SKM-1 (cell line): Measurements from ENCODE around the gene CTNNB1.
"Not testable (repeated sequence)": the region's sequence is repeated elsewhere in the genome, so short reads cannot be mapped to it uniquely, and the experiment has no call there.

Experiments
- DNase-seq: peaks from one replicate; lab custom pipeline; 2025; ENCODE audit not compliant: unreplicated experiment; lab: John Stamatoyannopoulos, UW

CTNNB1 gene

GRCh38 chr3:41250825-41251224, 51.5 kb downstream of the CTNNB1 start:
- DNase-seq: no peak

- no peak for DNase-seq
These were observed 52.3 kb downstream of the CTNNB1 start for GRCh38 chr3:41251593-41251992.

GRCh38 chr3:41258239-41258800, 59.0 kb downstream of the CTNNB1 start:
- DNase-seq: no peak

GRCh38 chr3:41259449-41260062, 60.3 kb downstream of the CTNNB1 start:
- DNase-seq: no peak

- DNase-seq: no peak
These were observed 60.8 kb downstream of the CTNNB1 start for GRCh38 chr3:41260063-41260450.

- no peak for DNase-seq
These were observed 65.8 kb downstream of the CTNNB1 start for GRCh38 chr3:41265011-41265545.

GRCh38 chr3:41265823-41266273, 66.5 kb downstream of the CTNNB1 start:
- DNase-seq: no peak

- DNase-seq: no peak
These were observed 68.8 kb downstream of the CTNNB1 start for GRCh38 chr3:41267975-41268640.

GRCh38 chr3:41272667-41273066, 73.4 kb downstream of the CTNNB1 start:
- DNase-seq: no peak

- DNase-seq: no peak
These were observed 75.8 kb downstream of the CTNNB1 start for GRCh38 chr3:41274944-41275668.

GRCh38 chr3:41276191-41276590, 76.9 kb downstream of the CTNNB1 start:
- DNase-seq: no peak

GRCh38 chr3:41277790-41278465, 78.6 kb downstream of the CTNNB1 start:
- DNase-seq: no peak

GRCh38 chr3:41284934-41285333, 85.6 kb downstream of the CTNNB1 start:
- not testable (repeated sequence) for DNase-seq

GRCh38 chr3:41286305-41286704, 87.0 kb downstream of the CTNNB1 start:
- DNase-seq: no peak

- no peak for DNase-seq
These were observed 89.5 kb downstream of the CTNNB1 start for GRCh38 chr3:41288785-41289184.
